Measurements from ENCODE around the gene KCNMA1. TPM values are rescaled to one million over a fixed set of nuclear protein-coding genes. Genes with fewer than 3 reads are reported as not detected.

Gene KCNMA1
- polyA plus RNA-seq, 1 donor from 2014 or later, result 60.8 TPM

GRCh38 chr10:77643795-77644468 lies 6.3 kb upstream of the KCNMA1 start:
- no peak overlapping the region for H3K27ac ChIP-seq (ENCODE audit: low read length)
- no peak overlapping the region for H3K4me3 ChIP-seq (ENCODE audit: low read length)
- no peaks in the 10 kb centered on the region for H3K79me2 ChIP-seq (replicated peaks; ENCODE audit: insufficient read depth, low read length)
- no peaks in the 10 kb centered on the region for H3K9me2 ChIP-seq (ENCODE audit: insufficient read depth, low read length)
- no peak overlapping the region for H2AFZ ChIP-seq (ENCODE audit: low read depth, low read length)
- H3K27me3 ChIP-seq (ENCODE audit: insufficient read depth, low read depth, low read length), result peaks cover 15% of the 10 kb centered on the region
- no peaks in the 10 kb centered on the region for H4K20me1 ChIP-seq (ENCODE audit: insufficient read depth)
- H3K4me2 ChIP-seq (ENCODE audit: low read length), result no peak overlapping the region
- H3K36me3 ChIP-seq (ENCODE audit: insufficient read depth, low read length), result no peaks in the 10 kb centered on the region
- H3K9ac ChIP-seq (ENCODE audit: low read length), result no peak overlapping the region
- H3K9me3 ChIP-seq (ENCODE audit: low read length), result peaks cover 4% of the 10 kb centered on the region
- TF ChIP-seq POLR2AphosphoS5 (IDR thresholded peaks at IDR 0.05) (no peak), EZH2 (IDR thresholded peaks at IDR 0.05; ENCODE audit: borderline replicate concordance, insufficient read depth, low read length, poor library complexity, severe bottlenecking) (no peak), CTCF (IDR thresholded peaks at IDR 0.05; ENCODE audit: poor library complexity, severe bottlenecking) (peak; percentile 71), SMC3 (conservative IDR thresholded peaks at IDR 0.05; ENCODE audit: poor library complexity) (peak; percentile 82), RAD21 (conservative IDR thresholded peaks at IDR 0.05) (peak; percentile 70), TAF1 (IDR thresholded peaks at IDR 0.05; ENCODE audit: low read depth) (no peak), EP300 (conservative IDR thresholded peaks at IDR 0.05; ENCODE audit: poor library complexity, severe bottlenecking) (no peak), REST (IDR thresholded peaks at IDR 0.05; ENCODE audit: borderline replicate concordance) (no peak)
- H3F3A ChIP-seq (ENCODE audit: insufficient read depth, low read length, poor library complexity, severe bottlenecking), result no peaks in the 10 kb centered on the region

- TF ChIP-seq RAD21 (conservative IDR thresholded peaks at IDR 0.05), result peak; percentile 95
- no peak for TF ChIP-seq MXI1 (conservative IDR thresholded peaks at IDR 0.05; ENCODE audit: poor library complexity, severe bottlenecking)
- TF ChIP-seq CTCF (IDR thresholded peaks at IDR 0.05; ENCODE audit: poor library complexity, severe bottlenecking), result peak; percentile 89
- peak; percentile 99 for TF ChIP-seq SMC3 (conservative IDR thresholded peaks at IDR 0.05; ENCODE audit: poor library complexity)
- Histone ChIP-seq H3K4me2 (ENCODE audit: low read length) (no peak overlapping the region), H3K27ac (ENCODE audit: low read length) (no peak overlapping the region), H3K9ac (ENCODE audit: low read length) (no peak overlapping the region), H2AFZ (ENCODE audit: low read depth, low read length) (no peak overlapping the region), H3K36me3 (ENCODE audit: insufficient read depth, low read length) (no peaks in the 10 kb centered on the region), H3K79me2 (replicated peaks; ENCODE audit: insufficient read depth, low read length) (no peaks in the 10 kb centered on the region), H3K4me3 (ENCODE audit: low read length) (no peak overlapping the region), H4K20me1 (ENCODE audit: insufficient read depth) (no peaks in the 10 kb centered on the region), H3K9me3 (ENCODE audit: low read length) (peaks cover 4% of the 10 kb centered on the region), H3F3A (ENCODE audit: insufficient read depth, low read length, poor library complexity, severe bottlenecking) (no peaks in the 10 kb centered on the region), H3K27me3 (ENCODE audit: insufficient read depth, low read depth, low read length) (peaks cover 15% of the 10 kb centered on the region), H3K9me2 (ENCODE audit: insufficient read depth, low read length) (no peaks in the 10 kb centered on the region)
These were observed 4.3 kb upstream of the KCNMA1 start for GRCh38 chr10:77641788-77642397.

Data from neural cell (in vitro differentiated cells).